Measurements from ENCODE around the gene SEPTIN12.

GRCh38 chr16:4760221-4760910, 27.8 kb downstream of the SEPTIN12 start:
- TF ChIP-seq POLR2A (IDR thresholded peaks at IDR 0.05; ENCODE audit: low read length), result no peak
- TF ChIP-seq GATA1 (IDR thresholded peaks at IDR 0.05; ENCODE audit: low read depth, low read length), result no peak

Data from erythroblast (primary cell).